Fibroblast of peridontal ligament (primary cell): ENCODE results near the gene CLRN1.
A peak's percentile ranks its signal among the peaks of the same experiment; 100 is the strongest.

ENCODE experiments used
- DNase-seq: peaks from one replicate; pipeline ENCODE4 v3.0.0-alpha.2; 2010; ENCODE audit errors: extremely low read depth

Gene CLRN1

GRCh38 chr3:150921209-150921608, 51.3 kb downstream of the CLRN1 start:
- DNase-seq, result no peak

DNA sequence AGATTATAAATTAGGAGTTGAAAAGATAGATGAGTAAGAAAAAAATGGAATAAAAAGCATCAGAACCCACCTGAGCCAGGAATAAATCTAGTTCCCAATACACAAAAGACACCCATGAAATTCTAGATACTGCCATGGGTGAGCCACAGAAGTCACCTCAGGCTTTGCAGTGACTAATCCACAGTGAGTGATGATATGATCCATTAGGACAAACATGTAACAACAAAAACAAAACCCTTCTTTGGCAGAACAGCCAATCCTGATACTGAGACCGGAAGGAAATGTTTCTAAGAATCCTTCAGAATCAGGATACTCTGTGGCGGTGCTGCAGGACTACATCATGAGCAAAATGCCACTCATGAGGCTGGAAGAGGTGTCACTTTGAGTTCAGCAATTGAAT, 52.3 kb downstream of the CLRN1 start:
- DNase-seq, result no peak

GRCh38 chr3:150917951-150918350, 54.6 kb downstream of the CLRN1 start:
- no peak for DNase-seq

DNA sequence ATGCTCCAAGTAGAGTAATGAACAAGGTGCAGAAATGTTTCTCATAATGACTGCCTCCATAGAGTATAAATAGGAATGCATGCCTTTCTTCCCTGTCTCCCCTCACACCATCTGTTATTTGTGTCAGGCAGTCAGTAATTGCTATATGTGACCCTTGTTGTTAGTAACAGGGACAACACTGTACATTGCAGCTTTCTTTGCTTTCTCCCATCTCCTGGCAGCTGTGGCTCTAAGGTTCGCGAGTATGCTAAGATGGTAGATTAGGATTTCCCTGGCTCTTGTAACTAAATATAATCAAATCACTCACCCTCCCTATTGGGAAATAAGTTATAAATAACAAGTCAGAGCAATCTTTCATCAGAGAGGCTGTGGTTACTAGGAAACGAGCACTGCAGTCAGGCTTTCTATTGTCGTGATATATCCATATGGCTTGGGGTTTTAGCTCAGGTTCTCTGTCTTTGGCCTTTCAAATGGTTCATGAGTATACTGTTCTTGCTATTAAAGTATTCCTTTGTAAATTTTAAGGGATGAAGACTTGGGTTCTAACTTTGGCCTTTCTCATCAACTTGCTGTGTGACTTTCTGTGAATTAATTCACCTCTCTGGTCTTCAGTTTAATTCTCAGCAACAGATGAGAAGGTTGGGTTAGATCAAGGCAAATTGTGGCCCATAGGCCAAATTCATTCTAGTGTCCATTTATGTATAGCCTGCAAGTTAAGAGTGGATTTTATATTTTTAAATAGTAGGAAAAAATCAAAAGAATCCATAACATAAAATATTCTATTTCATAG, 59.2 kb downstream of the CLRN1 start:
- DNase-seq, result peak; percentile 27

GRCh38 chr3:150912501-150912900, 60.0 kb downstream of the CLRN1 start:
- DNase-seq, result no peak

DNA sequence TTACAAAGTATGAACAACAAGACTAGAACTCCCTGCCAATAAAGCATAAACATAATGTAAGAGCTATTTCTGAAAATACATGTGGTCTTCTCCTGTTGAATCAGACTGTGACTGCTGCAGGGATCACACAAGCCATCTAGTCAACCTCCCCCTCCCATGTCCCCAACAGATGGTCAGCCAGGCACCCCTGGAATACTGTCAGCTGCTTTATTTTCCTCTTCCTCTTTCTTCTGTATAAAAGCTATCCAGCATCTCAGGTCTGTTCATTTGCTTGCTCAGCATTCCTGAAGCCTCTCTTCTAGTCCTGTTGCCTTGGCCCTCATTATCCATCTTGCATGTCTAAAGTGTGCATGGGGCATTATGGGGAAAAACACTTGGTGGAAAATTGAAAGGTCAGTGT, 60.8 kb downstream of the CLRN1 start:
- no peak for DNase-seq

DNA sequence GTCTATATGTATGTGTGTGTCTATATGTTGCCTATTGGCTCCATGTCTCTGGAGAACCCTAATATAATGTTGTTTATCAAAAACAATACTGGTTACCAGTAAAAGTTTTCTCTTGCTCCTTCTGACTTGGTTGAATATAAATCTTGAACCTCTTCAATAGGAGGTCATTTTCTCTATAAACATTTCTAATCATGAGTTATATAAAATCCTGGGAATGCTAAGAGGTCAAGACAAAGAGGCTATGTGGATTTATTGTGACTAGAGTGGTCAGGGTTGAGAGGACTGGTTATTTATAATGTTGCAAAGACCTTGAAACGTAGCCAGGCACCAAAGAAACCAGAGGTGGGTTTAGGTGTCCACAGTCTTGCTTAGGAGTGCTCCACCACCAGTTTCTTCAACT, 66.1 kb downstream of the CLRN1 start:
- no peak for DNase-seq

- DNase-seq, result no peak
Measured at GRCh38 chr3:150905746-150906145, 66.8 kb downstream of the CLRN1 start.

- DNase-seq, result no peak
Measured at GRCh38 chr3:150905339-150905738, 67.2 kb downstream of the CLRN1 start, which contains the start of gene MINDY4B. Gene MINDY4B, minus strand, starts transcription at chr3:150905439. Its CDS starts 0 bp downstream, at chr3:150905439.

DNA sequence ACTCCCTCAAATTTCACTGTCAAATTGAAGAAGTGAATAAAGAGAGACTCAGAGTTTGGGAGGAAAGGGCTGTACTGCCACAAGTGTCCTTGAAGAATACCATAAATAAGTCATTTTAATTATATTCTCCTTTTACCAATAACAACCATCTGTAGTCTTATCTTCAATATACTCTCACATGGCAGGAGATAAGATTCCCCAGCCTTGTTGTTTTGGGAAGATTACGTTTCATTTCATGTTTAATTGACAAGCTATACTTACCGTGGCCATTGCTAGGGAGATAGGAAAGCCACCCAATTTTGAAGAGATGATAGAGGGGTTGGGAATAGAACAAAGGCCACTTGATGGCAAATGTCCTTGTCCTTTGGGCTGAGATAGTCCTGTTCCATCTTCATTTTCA, 69.5 kb downstream of the CLRN1 start:
- DNase-seq, result no peak

DNA sequence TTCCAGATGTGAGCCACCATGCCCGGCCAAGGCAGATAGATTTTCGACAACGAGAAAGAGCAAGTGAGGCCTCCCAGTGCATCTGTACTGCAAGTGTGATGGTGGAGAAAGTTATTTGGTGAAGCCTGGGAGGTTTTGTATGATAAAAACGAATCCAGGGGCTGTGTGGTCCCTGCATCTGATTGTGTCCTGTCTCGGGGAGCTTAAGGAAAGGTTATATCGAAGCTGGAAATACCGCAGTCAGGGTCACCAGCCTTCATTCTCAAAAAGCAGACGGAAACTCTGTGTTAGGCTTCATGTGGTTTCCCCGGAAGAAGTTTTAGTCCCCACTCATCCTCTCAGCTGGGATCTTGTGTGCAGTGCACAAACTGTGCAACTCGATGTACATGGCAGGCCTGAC, 70.7 kb downstream of the CLRN1 start:
- no peak for DNase-seq

- DNase-seq, result no peak
Measured at GRCh38 chr3:150899141-150899540, 73.4 kb downstream of the CLRN1 start.

DNA sequence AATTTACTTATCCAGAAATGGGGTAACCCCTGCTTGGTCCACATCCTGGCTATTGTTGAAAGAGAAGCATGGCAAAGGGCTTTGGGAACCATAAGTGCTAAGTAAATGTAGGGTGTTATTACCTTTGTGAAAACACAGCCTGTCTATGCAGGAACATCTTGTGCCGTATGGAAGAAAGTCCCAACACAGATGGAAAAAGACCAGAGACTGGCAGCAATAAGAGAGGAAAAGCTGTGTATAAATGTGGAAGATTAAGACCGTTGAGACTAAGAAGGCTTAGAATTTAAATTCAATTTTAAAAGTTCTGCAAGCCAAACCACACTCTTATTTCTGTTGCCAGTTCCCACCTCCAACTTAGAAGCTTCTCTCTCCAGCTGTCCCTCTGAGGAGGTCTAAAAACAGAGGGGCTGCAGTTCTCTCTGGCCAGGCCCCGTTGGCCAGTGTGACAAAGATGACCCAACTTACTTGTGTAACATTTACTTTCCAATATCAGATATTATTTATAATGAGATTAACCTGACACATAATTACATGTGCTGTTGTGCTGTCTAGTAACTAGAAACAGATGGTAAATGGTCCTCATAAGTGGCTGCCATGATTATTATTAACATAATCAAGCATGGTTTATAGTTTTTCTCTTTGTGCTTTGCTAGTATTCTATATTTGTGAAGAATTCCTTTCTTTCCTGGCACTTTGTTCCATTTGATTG, 74.3 kb downstream of the CLRN1 start:
- DNase-seq, result no peak

DNA sequence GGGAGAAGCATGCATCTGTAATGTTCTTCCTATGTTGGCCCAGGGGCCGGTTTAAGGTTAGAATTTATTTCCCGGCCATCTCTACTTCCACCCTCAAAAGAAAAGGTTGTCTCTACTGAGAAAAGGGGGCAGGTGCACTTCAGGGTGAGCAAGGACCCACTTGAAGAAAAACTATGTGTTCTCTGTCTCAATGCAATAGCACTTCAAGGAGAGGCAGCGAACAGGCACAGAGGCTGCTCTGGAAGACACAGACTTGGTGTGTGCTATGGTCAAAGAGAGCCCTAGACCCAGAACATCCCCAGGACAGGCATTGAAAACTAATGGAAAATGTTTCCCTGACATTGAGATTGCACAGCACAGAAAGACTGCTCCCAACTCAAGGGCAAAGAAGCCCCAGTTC, 74.9 kb downstream of the CLRN1 start:
- DNase-seq, result no peak

DNA sequence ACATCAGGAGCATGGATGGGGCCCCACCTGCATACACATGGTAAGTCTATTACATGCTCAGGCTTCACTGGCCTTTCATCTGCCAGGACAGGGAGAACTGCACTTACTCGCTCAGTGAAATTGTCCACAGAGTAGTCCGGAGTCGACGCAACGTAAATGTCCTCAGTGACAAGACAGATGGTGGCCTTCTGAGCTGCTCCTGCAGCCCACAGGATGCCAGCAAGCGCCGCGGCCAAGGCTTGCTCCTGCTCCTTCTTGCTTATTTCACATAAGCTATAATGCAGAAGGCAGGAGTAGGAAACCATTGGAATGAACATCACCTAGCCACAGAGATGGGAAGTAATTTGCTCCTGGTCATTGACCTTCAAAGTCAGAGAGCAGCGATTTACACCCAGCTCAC, 81.7 kb downstream of the CLRN1 start:
- no peak for DNase-seq

GRCh38 chr3:150890295-150890694, 82.2 kb downstream of the CLRN1 start:
- DNase-seq, result peak; percentile 63

- DNase-seq, result no peak
Measured at GRCh38 chr3:150889106-150889505, 83.4 kb downstream of the CLRN1 start.

DNA sequence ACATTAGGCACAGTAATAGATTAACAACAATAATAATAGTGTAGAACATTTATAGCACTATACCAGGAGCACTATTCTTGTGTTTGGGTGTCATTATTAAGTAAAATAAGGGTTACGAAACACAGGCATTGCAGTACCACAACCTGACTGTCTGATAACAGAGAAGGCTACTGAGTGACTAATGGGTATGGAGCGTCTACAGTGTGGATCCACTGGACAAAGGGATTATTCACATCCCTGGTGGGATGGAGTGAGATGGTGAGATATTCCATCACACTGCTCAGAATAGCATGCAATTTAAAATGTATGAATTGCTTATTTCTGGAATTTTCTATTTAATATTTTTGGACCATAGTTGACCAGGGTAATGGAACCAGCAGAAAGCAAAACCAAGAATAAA, 85.5 kb downstream of the CLRN1 start:
- no peak for DNase-seq

GRCh38 chr3:150885535-150885934, 87.0 kb downstream of the CLRN1 start:
- no peak for DNase-seq

DNA sequence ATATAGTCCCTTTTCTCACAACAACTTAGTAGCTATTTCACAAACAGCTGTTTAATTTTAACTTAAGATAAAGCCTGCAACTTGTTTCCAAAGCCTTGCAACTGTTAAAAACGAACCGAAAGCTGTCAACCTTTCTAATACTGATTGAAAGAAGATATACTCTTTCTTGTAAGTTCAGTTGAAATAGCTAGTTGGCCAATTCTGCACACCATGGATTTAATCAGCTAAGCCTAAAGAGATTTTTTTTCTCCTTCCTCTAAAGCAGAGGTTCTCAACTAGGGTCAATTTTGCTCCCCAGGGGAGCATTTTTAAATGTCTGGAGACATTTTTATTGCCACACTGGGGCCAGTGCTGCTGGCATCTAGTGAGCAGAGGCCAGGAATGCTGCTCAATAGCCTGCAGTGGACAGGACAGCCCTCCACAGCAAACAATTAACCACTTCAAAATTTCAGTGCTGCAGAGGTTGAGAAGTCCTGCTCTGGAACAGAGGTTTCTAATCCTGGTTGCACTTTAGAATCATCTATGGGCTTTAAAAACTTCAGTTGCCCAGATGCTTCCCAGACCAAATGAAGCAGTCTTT, 93.4 kb downstream of the CLRN1 start:
- DNase-seq, result no peak

GRCh38 chr3:150878290-150878689, 94.2 kb downstream of the CLRN1 start:
- no peak for DNase-seq

DNA sequence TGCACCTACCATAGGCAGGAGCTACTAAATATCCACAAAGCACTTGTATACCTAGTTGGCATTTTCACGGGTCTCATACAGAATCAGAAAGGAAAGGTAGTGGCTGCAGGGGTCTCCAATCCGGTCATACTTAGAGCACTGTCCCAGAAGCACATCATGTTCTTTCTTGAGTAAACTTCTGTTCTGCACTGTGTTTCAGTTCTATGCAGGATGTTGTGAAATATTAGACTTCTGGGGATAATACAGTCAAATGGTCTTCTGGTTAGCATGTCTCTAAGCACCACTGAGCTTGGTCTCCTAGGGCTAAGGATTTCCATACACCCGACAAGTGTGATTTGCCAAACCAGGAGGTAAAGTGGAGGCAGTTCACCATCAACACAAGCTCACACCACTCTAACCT, 95.2 kb downstream of the CLRN1 start:
- DNase-seq, result no peak
